Measurements from ENCODE around the gene MEGF10.

Gene MEGF10

DNA sequence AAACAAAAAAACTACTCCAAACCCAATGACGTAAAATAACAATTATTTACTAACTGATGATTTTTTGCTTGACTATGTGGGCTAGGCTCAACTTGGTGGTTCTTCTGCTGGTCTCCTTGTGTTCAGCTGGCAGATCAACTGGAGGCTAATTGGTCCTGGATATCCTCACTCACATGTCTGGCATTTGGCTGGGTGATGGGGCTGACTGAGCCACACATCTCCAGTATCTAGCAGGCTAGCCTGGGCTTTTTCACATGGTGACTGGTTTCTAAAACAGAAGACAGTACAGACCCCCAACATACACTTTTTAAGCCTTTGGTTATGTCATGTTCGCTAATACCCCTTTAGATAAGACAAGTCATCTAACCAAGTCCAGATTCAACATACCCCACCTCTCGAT, 122.1 kb downstream of the MEGF10 start:
- DNase-seq (ENCODE audit: low read depth): no peak

DNA sequence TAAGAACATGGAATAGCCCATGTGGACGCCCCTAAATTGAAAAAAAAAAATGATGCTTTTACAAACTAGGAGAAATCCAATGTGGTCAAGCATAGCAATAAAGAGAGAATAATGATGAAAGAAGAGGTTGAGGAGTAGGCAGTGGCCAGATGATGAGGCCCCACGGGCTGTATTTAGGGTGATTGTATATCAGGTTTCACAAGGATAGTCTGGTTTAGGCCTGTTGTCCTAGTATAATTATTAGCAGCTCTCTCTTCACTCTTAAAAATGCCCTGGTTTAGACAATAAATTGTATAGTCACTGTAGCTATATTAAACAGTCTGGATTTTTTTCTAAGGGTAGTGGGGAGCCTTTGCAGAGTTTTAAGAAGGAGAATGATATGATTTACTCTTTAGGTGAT, 124.4 kb downstream of the MEGF10 start:
- no peak for DNase-seq (ENCODE audit: low read depth)

DNA sequence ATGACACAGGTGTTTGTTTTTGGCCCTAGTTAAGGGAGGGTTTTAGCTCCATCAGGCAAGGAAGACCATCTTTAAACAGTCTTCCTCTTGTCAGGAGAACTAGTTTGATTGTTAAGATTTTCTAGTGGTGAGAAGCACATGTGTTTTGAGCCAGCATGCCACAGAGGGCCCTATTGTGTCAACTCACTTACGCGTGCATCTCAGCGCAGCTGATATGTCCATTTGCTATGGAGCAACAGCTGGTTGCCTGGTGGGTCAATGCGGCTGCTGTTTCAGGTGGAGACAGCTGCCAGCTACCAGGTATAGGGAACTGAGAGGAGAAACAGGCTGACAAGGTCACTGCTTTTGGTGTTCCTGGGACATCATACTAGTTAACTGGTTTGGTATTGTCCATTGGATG, 126.3 kb downstream of the MEGF10 start:
- no peak for DNase-seq (ENCODE audit: low read depth)

DNA sequence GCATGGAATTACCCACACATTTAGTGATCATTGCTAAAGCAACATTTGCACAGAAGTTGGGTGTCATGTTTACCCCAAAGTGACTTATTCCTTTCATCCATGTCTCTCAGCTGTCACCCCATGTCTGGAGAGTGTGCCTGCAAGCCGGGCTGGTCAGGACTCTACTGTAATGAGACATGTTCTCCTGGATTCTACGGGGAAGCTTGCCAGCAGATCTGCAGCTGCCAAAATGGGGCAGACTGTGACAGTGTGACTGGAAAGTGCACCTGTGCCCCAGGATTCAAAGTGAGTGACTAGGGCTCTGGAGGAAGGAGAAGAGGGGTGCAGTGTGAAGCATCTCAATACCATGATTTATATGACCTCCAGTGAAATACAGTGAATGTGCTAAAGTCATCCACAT, 126.9 kb downstream of the MEGF10 start:
- no peak for DNase-seq (ENCODE audit: low read depth)

DNA sequence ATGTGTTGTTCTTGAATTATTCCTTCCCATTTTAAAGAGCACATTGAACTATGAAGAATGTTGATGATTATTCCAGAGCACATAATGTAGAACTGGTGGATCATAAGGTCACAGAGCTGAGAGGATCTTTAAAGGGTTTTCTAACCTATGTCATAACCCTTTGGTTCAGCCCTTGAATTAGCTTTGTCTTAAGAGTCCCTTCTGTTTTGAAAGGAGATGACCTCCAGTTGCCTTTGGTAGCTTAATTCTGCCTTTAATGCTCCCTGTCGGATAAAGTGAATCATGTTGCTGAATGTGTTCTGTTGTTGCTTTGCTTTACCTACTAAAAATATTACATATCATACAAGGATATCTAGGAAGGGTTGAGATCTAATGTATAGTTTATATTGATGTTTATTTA, 127.8 kb downstream of the MEGF10 start:
- DNase-seq (ENCODE audit: low read depth): no peak

DNA sequence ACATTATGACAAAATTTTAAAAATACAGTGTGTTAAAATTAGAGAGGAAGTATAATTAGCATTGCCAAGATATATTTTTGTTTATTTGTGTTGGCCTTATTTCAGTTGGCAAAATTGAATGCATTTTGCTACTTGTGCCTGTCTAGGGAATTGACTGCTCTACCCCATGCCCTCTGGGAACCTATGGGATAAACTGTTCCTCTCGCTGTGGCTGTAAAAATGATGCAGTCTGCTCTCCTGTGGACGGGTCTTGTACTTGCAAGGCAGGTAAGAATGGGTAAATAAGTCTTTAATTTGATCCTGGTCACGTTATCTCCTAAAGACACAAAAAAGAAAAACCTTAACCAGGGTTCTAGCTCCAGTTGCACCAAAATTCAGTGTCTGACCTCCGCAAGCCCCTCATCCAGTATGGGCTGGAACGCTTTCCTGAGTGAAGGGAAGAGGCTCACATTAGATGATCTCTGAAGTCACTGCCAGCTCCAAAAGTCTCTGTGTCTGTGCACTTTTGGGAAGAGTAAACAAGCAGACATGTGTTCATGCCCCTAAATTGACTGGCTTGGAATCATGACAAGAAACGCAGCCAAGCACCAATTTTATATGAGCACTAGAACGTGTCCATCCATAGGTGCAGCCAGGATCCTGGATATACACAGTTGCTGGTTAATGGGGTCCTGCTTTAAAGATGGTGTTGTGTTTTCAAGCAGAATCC, 128.5 kb downstream of the MEGF10 start:
- no peak for DNase-seq (ENCODE audit: low read depth)

DNA sequence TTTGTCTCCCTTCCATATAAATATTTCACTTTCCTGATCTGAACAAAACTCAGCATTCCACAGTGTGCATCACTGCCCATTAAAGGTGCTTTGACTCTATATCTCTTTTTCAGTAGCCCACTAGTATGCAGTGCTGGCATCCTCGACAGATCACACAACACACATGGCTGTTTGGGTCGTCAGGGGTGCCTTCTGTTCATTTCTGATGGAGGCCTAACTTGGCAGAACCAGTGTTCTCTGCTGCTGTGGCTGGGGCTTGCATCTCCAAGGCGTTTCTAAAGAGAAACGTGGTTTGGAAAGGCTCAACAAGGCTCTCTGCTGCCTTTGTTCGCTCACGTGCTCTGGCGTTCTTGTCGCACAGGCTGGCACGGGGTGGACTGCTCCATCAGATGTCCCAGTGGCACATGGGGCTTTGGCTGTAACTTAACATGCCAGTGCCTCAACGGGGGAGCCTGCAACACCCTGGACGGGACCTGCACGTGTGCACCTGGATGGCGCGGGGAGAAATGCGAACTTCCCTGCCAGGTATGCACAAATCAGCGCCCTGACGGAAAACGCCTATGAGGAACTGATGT, 129.2 kb downstream of the MEGF10 start:
- no peak for DNase-seq (ENCODE audit: low read depth)

DNA sequence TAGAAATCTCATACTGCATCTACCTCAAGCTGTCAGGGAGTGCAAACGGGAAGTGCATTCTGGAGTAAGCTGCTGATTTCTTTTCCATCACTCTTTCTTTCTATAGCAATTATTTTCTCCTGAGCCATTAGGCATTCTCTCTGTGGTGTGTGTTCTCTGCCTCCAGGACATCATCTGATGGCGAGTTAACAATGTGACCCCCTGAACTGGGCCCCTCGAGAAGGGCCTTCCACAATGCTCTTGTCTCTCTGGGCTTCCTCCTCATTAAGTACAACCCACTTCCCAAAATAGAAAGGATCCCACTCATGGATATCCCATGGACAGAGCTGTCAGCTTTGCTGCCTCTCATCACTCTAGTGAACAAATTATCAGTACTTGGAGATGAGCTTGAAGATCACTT, 130.2 kb downstream of the MEGF10 start:
- DNase-seq (ENCODE audit: low read depth): no peak

DNA sequence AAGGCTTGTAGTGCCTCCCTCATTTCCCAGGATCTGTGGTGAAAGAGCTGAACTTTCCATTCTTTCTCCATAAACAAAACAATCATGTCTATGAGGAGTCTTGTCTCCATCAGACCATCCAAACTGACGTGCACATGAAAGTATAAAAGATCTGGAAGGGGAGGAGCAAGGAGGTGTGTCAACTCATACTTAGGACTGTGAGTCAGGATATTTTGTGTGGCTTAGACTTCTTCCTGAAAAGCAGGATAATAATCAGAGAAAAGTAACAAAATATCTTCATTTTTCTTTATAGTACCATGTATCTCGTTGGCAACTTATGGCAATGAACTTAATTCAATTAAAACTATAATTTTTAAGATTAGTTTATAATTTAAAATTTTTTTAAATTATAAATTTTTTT, 130.9 kb downstream of the MEGF10 start:
- no peak for DNase-seq (ENCODE audit: low read depth)

DNA sequence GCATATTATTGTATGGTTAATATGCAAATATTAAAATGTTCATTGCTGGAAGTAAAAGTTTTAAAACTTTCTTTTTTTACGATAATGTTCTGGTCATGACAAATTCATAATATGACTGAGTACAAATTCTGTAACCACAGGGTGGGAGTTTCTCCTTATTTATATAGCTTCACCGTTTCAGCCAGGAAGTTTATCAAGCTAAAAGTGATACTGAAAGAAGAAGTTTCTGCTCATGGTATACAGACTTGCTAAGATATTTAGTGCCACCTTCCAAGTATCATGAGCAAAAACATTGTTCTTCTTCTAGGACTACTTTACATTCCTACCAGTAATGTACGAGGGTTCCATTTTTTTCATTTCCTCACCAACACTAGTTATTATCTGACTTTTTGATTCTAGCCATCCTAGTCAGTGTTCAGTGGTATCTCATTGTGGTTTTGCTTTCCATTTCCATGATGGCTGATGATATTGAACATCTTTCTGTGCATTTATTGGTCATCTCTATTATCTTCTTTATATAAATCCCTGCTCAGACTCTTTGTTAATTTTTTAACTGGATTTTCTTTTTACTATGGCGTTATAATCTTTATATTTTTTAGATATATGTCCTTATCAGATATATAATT, 132.7 kb downstream of the MEGF10 start:
- no peak for DNase-seq (ENCODE audit: low read depth)

DNA sequence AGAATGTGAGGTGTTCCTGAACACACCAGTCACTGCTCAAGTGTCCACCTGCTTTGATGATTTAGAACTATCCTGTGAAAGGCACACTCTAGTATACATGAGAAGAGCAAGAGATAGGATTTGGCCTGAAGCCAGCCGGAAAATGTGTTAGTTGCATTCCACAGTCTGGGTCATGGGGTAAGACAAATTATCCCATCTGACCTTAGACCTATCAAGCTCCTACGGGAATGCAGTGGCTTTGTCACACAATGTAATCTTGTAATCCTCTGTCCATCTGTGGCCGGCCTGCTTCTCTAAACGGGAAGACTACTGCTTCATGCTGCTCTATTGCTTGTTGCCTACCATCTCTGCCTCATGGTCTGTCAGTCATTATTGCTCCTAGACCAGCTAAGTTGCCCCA, 134.4 kb downstream of the MEGF10 start:
- no peak for DNase-seq (ENCODE audit: low read depth)

DNA sequence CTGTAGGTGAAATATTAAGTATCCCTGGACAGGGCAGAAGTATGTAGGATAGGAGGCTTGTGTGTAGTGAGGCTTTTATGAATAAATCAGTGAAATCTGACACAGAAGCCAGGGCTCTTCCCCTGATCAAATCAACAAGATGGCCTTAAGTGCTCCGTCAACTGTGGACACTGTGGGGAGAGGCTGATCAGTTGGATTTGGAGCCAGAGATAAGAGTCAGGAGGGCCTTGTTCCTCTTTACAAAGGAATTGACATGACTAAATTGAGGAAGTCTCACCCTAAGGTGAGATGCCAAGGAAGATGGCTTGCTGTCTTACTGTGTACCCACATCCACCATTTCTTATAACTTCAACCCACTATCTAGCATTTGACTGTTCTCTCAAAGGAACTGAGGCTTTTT, 135.3 kb downstream of the MEGF10 start:
- no peak for DNase-seq (ENCODE audit: low read depth)

DNA sequence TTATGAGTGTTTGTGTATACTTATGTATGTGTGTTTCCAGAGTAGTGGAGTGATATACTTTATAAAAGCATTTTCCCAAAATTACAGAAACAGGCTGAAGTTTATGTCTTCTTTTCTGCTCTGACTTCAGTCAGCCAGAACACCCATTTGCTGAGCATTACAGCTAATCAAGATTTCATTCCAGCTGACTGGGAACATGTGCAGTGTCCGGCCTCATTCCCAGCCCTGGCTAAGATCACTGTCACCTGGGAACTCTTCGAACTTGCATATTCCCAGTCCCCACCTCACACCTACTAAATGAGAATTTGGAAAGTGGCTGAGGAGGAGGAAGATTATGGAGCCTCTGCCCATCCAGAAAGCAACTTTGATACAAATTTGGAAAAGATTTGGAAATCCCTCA, 136.1 kb downstream of the MEGF10 start:
- DNase-seq (ENCODE audit: low read depth): no peak

DNA sequence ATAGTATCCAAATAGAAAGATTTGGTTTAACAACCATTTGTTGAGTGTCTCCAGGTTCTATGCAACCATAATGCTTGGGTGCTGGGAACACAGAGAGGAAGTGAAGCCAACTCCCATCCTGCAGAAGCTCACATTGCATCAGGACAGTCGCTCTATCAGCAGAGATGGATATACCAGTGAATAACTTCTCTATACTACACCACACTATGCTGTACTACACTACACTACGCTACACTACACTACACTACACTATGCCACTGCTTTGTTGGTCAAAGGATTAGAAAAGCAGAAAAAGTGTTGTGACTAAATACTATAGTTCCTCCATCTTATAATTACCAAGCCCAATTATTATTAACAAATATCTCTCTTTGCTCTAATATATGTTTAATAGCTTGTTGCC, 137.7 kb downstream of the MEGF10 start:
- DNase-seq (ENCODE audit: low read depth): no peak

DNA sequence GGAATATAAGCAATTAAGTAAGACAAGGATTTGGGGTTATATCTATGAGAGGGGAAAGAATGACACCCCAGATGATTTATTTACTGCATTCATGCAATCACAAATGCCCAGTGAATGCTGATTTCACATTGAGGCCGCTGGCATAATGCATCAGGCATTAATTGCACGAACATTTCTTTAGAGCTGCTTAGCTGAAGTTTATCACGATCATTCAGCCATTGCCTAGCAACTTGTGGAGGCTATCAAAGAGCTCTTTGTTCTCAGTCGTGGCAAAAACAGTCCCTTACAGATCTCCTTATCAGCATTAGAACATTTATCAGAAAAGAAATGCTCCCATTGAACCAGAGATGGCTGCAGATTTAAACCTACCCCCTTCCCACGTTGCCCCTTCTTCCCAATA, 138.2 kb downstream of the MEGF10 start:
- no peak for DNase-seq (ENCODE audit: low read depth)

DNA sequence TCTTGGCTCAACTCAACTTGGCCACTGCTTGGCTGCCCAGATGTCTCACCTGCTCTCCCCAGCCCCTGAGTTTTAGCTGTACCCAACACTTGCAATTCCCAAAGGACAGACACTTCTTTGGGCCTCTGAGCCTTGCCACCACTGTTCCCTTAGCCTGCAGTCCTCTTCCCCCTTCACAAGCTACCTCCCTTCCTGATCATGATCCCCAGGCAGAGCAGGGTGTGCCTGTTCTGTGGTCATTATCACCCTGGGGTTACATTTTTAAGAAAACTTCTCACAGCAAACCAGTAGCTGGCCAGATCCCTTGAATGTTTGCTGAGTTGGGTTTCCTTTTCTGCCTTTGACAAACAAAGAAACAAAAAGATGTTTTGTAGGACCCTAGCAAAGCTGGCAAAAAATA, 139.3 kb downstream of the MEGF10 start:
- DNase-seq (ENCODE audit: low read depth): no peak

DNA sequence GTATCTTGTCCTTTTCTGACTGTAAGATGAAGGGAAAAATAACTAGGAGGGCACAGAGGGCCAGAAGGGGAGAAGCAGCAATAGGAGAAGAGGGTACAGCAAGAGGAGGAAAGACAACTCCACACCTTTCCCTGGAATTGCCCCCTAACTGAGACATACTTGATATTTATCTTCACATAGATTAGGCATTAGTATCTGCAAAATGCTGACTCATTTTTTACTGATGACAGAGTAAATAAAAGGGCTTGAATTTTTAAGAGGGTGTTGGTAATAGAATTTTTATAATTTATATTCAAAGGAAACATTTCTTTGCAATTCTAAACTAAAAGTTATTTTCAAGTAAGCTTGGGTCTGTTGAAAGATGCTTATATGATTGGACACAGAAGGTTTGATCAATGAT, 140.0 kb downstream of the MEGF10 start:
- no peak for DNase-seq (ENCODE audit: low read depth)

DNA sequence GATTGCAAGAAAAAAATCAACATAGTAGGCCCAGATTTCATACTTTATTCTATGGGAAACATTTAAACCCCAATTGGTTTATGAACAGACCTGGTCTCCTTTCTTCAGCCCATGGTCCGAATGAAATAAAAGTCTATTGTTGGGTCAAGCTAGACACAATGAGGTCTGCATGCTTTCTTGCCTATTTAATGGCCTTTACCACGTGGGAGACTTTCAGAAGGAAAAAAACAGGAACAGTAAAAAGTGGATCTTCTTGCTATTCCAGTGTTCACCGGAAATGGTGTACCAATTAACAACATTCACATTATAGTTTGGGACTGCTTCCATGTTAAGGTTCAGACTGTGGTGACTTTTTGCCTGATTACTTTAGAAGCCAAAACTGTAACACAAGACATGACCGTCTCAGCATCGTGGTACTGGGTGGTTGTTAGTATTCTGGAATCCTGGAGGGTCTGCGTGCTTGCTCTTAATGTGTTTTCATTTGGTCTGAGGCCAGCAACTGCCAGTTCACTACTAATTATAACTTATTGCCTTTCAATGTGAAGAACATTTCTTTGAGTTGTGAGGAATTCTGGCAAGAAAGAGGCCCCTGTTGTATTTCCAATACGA, 141.5 kb downstream of the MEGF10 start:
- DNase-seq (ENCODE audit: low read depth): no peak

DNA sequence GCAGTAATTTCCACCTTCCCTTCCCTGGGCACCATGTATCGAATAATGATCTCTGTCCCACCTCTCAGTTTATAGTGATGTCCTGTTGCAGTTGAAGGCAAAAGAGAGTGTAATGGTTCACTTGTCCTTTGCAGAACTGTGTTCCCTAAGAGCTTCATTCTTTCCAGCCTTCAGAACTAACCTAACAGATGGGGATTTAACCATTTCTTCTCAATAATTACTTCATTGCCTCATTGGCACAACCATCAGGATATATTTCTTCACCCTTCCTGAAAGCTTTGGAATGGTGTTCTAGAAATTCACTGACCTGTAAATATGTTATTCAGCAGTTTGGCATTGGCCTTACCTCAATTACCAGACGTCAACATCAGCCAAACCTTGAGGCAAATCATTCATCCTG, 142.9 kb downstream of the MEGF10 start:
- DNase-seq (ENCODE audit: low read depth): no peak

DNA sequence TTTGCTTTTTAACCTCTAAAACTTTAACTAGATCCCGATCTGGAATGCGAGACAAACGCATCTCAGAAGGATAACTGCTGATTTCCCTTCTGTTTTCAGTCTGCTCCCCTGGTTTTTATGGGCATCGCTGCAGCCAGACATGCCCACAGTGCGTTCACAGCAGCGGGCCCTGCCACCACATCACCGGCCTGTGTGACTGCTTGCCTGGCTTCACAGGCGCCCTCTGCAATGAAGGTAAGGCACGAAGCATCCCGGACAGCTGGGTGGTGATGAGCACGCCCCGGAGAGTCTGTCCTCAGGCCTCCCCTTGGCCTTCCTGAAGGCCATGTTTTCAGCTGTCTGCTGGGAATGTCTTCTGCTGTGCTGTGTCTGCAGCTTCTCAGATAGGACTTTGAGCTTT, 144.0 kb downstream of the MEGF10 start:
- no peak for DNase-seq (ENCODE audit: low read depth)

DNA sequence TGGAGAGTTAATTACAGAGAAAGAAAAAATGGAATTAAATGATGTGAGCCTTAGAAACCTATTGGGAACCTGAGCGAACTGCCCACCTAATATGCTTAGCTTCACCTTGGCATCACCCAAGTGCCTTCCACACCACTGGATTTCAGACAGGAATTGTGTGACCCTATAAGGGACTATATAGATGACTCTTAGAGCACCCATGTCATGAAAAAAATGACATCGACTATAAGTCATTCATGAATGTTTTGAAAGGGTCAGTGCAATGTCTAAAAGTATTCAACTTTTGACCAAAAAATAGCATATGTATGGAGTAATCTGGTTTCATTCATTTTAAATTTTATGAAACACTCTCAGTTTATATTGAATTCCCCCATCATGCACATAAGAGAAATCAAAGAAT, 145.2 kb downstream of the MEGF10 start:
- DNase-seq (ENCODE audit: low read depth): no peak

DNA sequence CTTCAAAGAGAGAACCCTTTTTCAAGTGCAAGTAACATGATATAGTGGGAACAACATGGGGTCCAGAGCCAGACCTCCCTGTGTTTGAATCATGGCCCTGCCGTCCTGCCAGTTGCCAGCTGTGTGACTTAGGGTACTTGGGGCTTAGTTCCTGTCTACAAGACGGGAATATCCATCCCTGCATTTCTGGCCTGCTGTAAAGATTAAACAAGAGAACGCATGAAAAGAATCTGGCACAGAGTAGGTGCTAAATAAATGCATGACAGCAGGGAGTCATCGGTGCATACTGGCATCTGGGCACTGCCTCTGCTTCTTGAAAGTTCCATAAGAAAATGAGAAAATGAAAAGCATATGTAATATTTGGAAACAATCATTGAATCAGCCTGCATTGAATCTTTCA, 149.0 kb downstream of the MEGF10 start:
- no peak for DNase-seq (ENCODE audit: low read depth)

DNA sequence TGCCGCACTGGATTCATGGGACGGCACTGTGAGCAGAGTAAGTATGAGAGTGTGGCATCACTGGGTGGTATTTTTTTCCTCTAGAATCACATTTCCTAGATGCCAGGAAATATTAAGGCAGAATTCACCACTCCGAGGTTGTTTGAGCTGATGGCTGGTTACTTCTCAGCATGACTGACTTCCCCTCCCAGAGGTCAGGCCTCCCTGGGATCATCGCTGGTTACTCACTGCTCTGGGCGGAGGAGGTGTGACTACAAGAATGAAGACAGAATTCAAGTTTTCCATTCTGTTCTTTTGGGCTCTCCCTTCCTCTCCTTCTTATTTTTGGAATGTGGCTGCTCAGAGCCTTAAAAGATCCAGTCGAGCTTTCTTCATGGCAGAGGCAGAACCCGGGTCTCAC, 150.2 kb downstream of the MEGF10 start:
- no peak for DNase-seq (ENCODE audit: low read depth)

Measured in T follicular helper cell (primary cell).